BE2C (cell line): ENCODE measurements around the gene BACH2.
A peak's percentile ranks its signal among the peaks of the same experiment; 100 is the strongest.

ENCODE experiments used
- DNase-seq: peaks from one replicate; pipeline ENCODE4 v3.0.0-alpha.2; 2020
- H3K27me3 ChIP-seq: fragments of 250-450 bp; sonication (Bioruptor Pico); 2 replicates; pipeline ENCODE4 v1.5.1; 2020; ENCODE audit warnings: mild to moderate bottlenecking
- H3K36me3 ChIP-seq: fragments of 250-450 bp; sonication (Bioruptor Pico); 2 replicates; pipeline ENCODE4 v1.5.1; 2020; ENCODE audit warnings: mild to moderate bottlenecking
- H3K4me1 ChIP-seq: fragments of 250-450 bp; sonication (Bioruptor Pico); 2 replicates; pipeline ENCODE4 v1.5.1; 2020
- H3K4me3 ChIP-seq: 2 replicates; pipeline ENCODE4 v1.5.1; 2011; ENCODE audit warnings: low read depth, low read length
- H3K9me3 ChIP-seq: fragments of 250-450 bp; sonication (Bioruptor Pico); 2 replicates; pipeline ENCODE4 v1.5.1; 2020
- TF ChIP-seq, protein P1 (sequence below): IDR thresholded peaks from 2 replicates; pipeline ENCODE4 v1.5.1; 2012; ENCODE audit warnings: mild to moderate bottlenecking, low read depth, low read length

The BACH2 gene

DNA sequence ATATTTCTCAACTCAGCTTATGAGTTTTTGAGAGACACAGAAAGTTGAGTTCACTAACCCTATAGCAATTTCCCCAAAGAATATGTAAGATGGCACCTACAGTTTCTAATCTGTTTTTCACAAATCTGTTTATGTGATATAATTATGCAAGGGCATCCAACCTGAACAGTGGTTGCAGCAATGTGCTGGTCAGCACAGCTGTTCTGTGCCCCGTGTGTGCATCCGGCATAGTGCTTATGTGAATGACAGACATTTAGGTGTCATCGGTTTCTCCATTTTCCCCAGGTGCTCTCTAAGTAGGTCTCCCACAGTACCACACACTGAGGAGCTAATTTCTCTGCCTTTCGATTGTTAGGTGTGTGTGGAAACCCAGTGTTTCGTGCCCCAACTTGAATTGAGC is 7.7 kb upstream of the BACH2 start:
- no peaks in the 10 kb centered on the region for H3K4me1 ChIP-seq
- DNase-seq = no peak
- H3K36me3 ChIP-seq = no peaks in the 10 kb centered on the region
- peaks cover 36% of the 10 kb centered on the region for H3K27me3 ChIP-seq
- H3K4me3 ChIP-seq = no peak overlapping the region
- TF ChIP-seq, protein P1, sequence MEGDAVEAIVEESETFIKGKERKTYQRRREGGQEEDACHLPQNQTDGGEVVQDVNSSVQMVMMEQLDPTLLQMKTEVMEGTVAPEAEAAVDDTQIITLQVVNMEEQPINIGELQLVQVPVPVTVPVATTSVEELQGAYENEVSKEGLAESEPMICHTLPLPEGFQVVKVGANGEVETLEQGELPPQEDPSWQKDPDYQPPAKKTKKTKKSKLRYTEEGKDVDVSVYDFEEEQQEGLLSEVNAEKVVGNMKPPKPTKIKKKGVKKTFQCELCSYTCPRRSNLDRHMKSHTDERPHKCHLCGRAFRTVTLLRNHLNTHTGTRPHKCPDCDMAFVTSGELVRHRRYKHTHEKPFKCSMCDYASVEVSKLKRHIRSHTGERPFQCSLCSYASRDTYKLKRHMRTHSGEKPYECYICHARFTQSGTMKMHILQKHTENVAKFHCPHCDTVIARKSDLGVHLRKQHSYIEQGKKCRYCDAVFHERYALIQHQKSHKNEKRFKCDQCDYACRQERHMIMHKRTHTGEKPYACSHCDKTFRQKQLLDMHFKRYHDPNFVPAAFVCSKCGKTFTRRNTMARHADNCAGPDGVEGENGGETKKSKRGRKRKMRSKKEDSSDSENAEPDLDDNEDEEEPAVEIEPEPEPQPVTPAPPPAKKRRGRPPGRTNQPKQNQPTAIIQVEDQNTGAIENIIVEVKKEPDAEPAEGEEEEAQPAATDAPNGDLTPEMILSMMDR = no peak
- no peaks in the 10 kb centered on the region for H3K9me3 ChIP-seq

GRCh38 chr6:90303039-90303438 is 6.4 kb upstream of the BACH2 start:
- TF ChIP-seq, protein P1 = no peak

GRCh38 chr6:90302320-90302719 is 5.7 kb upstream of the BACH2 start:
- no peaks in the 10 kb centered on the region for H3K9me3 ChIP-seq
- TF ChIP-seq, protein P1 = peak; percentile 57
- H3K27me3 ChIP-seq = peaks cover 55% of the 10 kb centered on the region
- H3K4me1 ChIP-seq = no peaks in the 10 kb centered on the region
- H3K4me3 ChIP-seq = no peak overlapping the region
- no peaks in the 10 kb centered on the region for H3K36me3 ChIP-seq
- no peak for DNase-seq

More at GRCh38 chr6:90303039-90303438, 6.4 kb upstream of the BACH2 start:
- no peaks in the 10 kb centered on the region for H3K9me3 ChIP-seq
- H3K4me3 ChIP-seq = no peak overlapping the region
- peaks cover 48% of the 10 kb centered on the region for H3K27me3 ChIP-seq
- no peaks in the 10 kb centered on the region for H3K4me1 ChIP-seq
- no peaks in the 10 kb centered on the region for H3K36me3 ChIP-seq
- DNase-seq = no peak

GRCh38 chr6:90301816-90302215 is 5.2 kb upstream of the BACH2 start:
- TF ChIP-seq, protein P1 = no peak
- Histone ChIP-seq H3K4me3 (no peak overlapping the region), H3K9me3 (no peaks in the 10 kb centered on the region), H3K36me3 (no peaks in the 10 kb centered on the region), H3K27me3 (peaks cover 59% of the 10 kb centered on the region), H3K4me1 (no peaks in the 10 kb centered on the region)
- DNase-seq = no peak

DNA sequence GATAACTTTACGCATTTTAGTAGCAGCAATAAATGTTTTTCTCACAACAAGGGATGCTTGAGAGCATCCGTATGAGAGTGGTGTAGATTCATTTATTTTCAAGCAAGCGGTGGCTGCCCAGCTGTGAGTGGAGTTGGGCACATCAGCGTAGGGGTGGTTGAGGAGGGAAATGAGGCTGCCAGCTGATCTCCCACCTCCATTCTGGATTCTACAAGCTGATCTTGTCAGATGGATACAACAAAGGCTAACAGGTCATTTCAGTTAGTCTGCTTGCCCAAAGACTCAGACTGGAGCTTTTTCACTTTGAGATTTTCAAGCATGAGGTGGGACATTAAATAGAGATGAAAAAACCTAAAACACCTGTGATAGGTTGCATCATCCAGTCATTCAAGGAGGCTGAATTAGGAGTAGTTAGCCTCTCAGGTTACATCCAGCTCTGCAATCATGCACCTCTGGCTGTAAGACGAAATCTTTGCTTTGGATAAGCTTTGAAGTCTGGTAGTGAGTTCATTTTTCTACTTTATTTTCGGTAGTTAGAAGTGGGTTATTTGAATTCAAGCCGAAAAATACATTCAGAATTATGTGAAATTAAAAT is 1.9 kb upstream of the BACH2 start:
- Histone ChIP-seq H3K36me3 (no peaks in the 10 kb centered on the region), H3K9me3 (no peaks in the 10 kb centered on the region), H3K27me3 (peaks cover 81% of the 10 kb centered on the region), H3K4me3 (no peak overlapping the region), H3K4me1 (no peaks in the 10 kb centered on the region)
- DNase-seq = no peak
- TF ChIP-seq, protein P1 = no peak

DNA sequence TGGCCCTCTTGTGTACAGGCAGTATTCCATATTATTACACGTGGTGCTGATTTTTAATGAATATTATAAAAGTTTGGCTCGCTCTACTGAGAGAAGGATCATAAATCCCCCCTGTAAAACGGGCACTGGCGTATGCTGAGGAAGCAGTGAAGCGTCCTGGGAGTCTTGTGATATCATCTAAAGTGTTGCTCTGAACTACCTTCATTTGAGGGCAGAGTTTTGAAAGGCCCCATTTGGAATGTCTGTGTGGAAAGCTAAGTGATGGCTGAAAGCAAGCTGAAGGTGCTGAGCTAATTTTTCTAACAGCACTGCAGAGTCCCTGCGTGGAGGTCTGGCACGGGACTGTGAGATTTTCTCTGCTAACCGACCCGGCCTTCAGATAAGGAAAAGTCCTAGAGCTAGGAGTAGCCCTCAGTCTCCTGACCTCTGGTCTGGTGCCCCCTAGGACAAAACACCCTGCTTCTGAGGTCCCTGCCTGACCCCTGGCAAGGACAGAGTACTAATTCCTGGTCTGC is 1.3 kb upstream of the BACH2 start:
- Histone ChIP-seq H3K27me3 (peaks cover 81% of the 10 kb centered on the region), H3K36me3 (no peaks in the 10 kb centered on the region), H3K9me3 (no peaks in the 10 kb centered on the region), H3K4me3 (no peak overlapping the region), H3K4me1 (no peaks in the 10 kb centered on the region)
- TF ChIP-seq, protein P1 = no peak
- no peak for DNase-seq
